ENCODE data around the gene KIF12. TPM values are rescaled to one million over a fixed set of nuclear protein-coding genes. Genes with fewer than 3 reads are reported as not detected.

KIF12 gene
- total RNA-seq, 2 experiments from 2014 or later: not detected

DNA sequence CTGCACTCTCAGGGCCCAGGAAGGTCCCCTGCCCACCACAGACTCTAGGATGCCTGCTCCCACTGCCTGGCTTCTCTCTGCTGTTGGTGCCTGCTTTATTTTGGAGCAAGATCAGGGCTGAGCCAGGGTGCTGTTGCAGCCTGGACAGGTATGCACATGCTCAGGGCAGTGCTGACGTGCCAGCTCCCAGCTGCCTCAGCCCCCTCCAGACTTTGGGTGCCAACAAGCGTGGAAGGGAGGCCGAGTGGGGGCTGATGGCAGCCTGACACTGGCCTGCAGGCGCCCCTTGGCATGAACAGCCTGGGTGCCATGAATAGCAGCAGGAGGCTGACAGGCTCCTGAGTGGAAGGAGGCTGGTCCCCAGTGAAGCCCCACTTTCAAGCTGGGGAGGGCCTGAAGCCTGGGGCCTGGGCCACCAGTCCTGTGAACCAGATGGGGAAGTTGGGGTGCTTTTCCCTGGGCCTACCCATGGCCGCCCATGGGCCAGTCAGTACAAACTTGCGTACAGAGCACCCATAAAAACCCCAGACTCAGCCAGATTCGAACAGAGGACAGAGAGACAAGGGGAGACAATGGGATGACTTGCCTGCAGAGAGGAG lies 27.8 kb downstream of the KIF12 start:
- Mint-ChIP-seq H3K4me3 (no peak overlapping the region), H3K27ac (no peak overlapping the region), H3K4me1 (no peaks in the 10 kb centered on the region), H3K9me3 (ENCODE audit: low read depth) (no peaks in the 10 kb centered on the region), H3K36me3 (ENCODE audit: low read depth) (no peaks in the 10 kb centered on the region), H3K27me3 (peaks cover 13% of the 10 kb centered on the region)
- ChIA-PET POLR2A (no interaction called here), CTCF (interaction anchor here (0.5 to 1.9 kb wide), 3 partner anchors 11 to 443 kb away, joined by 3 to 9 read pairs (median 4); no protein-coding TSS in a partner anchor)
- no peak for ATAC-seq
- intact Hi-C loops (cut with DNase I, micrococcal nuclease): no loop called here
- no peak for DNase-seq

DNA sequence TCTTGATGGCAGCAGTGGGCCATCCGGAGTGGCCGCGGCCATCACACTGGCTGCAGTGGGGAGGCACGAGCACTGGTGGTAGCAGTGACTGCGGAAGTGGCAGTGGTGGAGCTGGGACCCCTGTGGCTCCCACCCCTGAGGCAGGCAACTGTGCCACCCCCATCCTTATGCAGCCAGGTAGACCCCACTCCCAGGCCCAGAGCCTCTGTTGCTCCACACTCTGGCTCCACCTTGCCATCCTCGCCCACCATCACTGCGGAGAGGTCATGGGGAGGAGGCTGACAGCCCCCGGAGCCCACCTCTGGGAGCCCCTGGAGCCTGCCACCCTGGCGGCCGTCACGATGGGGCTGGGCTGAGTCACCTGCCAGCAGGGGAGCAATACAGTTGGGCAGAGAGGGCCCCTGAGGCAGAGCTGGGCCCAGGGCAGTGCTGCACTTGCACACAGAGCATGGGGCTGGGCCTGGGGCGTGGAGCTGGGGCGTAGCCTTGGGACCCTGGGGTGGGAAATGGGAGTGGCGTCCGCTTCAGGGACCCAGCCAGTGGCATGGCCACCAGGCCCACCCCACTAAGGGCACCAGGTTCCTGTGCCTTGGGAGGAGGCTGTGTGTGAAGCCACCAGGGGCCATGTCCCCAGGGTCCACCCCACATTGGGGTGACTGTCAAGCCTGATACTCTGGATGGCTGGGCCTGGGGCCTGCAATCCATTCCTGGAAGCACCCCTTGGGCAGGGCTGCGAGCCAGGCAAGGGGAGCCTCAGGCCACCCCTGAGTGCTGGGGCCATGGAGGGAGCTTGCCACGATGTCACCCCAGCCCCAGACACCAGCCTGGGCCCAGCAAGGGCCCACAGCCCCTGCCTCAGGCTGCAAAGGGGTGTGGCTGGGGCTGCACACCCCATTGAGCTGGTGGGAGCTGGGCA lies 28.6 kb downstream of the KIF12 start:
- no peak overlapping the region for H3K4me3 Mint-ChIP-seq
- CTCF ChIA-PET: interaction anchor here (0.6 to 1.9 kb wide), 3 partner anchors 12 to 333 kb away, joined by 3 to 9 read pairs (median 4); no protein-coding TSS in a partner anchor
- no peaks in the 10 kb centered on the region for H3K4me1 Mint-ChIP-seq
- H3K9me3 Mint-ChIP-seq (ENCODE audit: low read depth): no peaks in the 10 kb centered on the region
- intact Hi-C loops (cut with DNase I, micrococcal nuclease): no loop called here
- ATAC-seq (no peak), DNase-seq (no peak)
- no peaks in the 10 kb centered on the region for H3K36me3 Mint-ChIP-seq (ENCODE audit: low read depth)
- POLR2A ChIA-PET: no interaction called here
- peaks cover 7% of the 10 kb centered on the region for H3K27me3 Mint-ChIP-seq
- H3K27ac Mint-ChIP-seq: no peak overlapping the region

DNA sequence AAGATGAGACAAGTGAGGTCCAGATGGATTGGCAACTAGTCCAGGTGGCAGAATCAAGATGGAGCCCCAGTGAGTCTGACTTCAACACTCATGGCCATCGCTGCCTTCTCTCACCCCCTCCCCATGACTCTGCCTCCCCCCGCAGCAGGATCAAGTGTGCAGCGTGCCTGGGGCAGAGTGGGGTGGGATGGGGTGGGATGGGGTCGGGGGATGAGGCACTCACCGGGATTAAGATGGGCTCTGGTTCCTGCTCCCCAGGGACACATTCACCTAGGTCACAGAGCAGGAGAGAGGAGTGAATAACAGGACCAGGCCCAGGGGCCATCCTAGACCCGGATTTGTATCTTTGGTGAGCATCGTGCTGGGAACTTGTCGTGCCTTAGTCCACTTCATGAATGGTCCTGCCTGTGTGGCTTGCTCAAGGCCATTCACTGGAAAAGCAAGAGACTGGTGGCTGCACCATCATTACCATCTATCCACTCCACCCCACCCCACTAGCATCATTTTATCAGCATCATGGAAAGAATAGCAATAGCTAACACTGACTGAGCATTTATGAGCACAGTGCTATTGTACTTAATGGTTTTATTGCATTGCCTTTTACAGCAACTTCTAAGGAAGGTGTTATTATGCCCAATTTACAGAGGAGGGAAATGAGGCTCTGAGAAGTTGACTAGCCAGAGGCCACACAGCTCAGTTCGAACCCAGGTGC lies 29.5 kb downstream of the KIF12 start:
- H3K9me3 Mint-ChIP-seq (ENCODE audit: low read depth): no peaks in the 10 kb centered on the region
- intact Hi-C loops (cut with DNase I, micrococcal nuclease): no loop called here
- H3K27me3 Mint-ChIP-seq: peaks cover 7% of the 10 kb centered on the region
- DNase-seq (no peak), ATAC-seq (no peak)
- no peak overlapping the region for H3K4me3 Mint-ChIP-seq
- H3K36me3 Mint-ChIP-seq (ENCODE audit: low read depth): no peaks in the 10 kb centered on the region
- H3K4me1 Mint-ChIP-seq: no peaks in the 10 kb centered on the region
- POLR2A ChIA-PET: no interaction called here
- CTCF ChIA-PET: interaction anchor here (0.6 kb wide), 1 partner anchor 332 kb away, joined by 4 read pairs; no protein-coding TSS in a partner anchor
- H3K27ac Mint-ChIP-seq: no peak overlapping the region

DNA sequence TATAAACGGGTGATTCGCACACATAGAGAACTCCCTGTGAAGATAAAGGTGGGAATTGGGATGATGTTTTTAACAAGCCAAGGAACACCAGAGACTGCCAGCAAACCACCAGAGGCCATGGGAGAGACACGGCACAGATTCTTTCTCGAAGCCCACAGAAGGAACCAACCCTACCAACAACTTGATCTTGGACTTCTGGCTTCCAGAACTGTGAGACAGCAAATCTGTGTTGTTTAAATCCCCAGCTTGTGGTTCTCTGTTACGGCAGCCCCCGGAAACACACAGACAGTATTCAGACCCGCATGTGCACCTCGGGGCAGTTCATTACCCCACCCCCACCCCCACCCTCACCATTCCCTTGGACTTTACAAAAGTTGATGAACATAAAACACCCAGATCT lies 33.8 kb downstream of the KIF12 start:
- no peak overlapping the region for H3K27ac Mint-ChIP-seq
- H3K9me3 Mint-ChIP-seq (ENCODE audit: low read depth): no peaks in the 10 kb centered on the region
- no peak for DNase-seq
- CTCF ChIA-PET: interaction anchor here (1.3 kb wide), 1 partner anchor 17 kb away, joined by 3 read pairs; no protein-coding TSS in a partner anchor
- POLR2A ChIA-PET: no interaction called here
- H3K4me1 Mint-ChIP-seq: no peaks in the 10 kb centered on the region
- intact Hi-C loops (cut with DNase I, micrococcal nuclease): no loop called here
- peaks cover 15% of the 10 kb centered on the region for H3K27me3 Mint-ChIP-seq
- no peak for ATAC-seq
- H3K36me3 Mint-ChIP-seq (ENCODE audit: low read depth): no peaks in the 10 kb centered on the region
- H3K4me3 Mint-ChIP-seq: no peak overlapping the region

DNA sequence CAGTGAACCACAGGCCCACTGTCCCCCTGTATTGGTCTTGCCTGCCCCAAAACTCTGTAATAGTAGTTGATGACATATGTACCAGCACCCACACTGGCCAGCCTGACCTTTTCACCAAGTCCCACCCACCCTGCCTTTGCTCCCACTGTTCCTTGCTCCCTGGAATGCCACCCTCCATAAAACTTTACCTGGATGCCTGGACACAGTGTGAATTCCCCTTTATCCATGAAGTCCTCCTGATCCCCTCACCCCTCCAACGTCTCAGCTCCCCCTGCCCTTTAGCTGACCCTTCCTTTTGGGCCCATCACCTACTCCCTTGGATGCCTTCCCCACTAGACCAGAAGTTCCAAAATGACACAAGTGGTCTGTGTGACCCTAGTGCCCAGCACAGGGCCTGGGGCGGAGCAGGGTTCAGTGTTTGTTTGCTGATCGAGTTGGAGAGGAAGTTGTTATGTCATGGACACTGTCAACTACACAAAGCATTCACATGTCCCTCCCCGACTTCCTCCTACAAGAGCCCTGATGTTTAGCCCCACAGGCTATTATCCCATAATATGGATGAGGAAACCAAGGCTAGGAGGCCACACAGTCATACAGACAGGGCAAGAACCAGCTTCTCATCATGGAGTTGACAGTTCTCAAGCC lies 37.1 kb downstream of the KIF12 start:
- intact Hi-C loops (cut with DNase I, micrococcal nuclease): no loop called here
- H3K27ac Mint-ChIP-seq: no peak overlapping the region
- no peak for DNase-seq
- peaks cover 13% of the 10 kb centered on the region for H3K27me3 Mint-ChIP-seq
- no peaks in the 10 kb centered on the region for H3K4me1 Mint-ChIP-seq
- CTCF ChIA-PET: interaction anchor here (0.6 kb wide), 1 partner anchor 11 kb away, joined by 4 read pairs; no protein-coding TSS in a partner anchor
- no peak overlapping the region for H3K4me3 Mint-ChIP-seq
- no peaks in the 10 kb centered on the region for H3K36me3 Mint-ChIP-seq (ENCODE audit: low read depth)
- no peak for ATAC-seq
- POLR2A ChIA-PET: no interaction called here
- no peaks in the 10 kb centered on the region for H3K9me3 Mint-ChIP-seq (ENCODE audit: low read depth)

DNA sequence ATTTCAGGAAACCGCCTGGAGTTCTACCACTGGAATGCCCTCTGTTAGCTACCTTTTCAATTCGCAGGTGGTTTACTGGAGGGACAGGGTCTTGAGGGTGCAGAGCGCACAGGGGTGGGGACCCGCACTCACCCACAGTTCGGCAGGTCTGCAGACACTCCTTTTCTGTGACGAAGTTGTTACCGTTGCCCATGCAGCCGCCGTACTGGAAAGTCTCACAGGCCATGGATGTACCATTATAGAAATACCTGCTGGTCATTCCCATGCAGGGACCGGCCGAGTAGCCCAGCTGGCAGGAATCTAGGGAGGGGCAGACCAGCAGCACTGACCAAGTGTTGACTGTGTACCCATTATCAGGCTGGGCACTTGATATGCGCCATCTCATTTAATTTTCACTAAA lies 37.8 kb downstream of the KIF12 start:
- DNase-seq: no peak
- Mint-ChIP-seq H3K4me1 (no peaks in the 10 kb centered on the region), H3K27ac (no peak overlapping the region), H3K27me3 (peaks cover 13% of the 10 kb centered on the region), H3K4me3 (no peak overlapping the region), H3K9me3 (ENCODE audit: low read depth) (no peaks in the 10 kb centered on the region), H3K36me3 (ENCODE audit: low read depth) (no peaks in the 10 kb centered on the region)
- intact Hi-C loops (cut with DNase I, micrococcal nuclease): no loop called here
- ChIA-PET POLR2A (no interaction called here), CTCF (interaction anchor here (0.6 kb wide), 1 partner anchor 11 kb away, joined by 4 read pairs; no protein-coding TSS in a partner anchor)
- no peak for ATAC-seq

DNA sequence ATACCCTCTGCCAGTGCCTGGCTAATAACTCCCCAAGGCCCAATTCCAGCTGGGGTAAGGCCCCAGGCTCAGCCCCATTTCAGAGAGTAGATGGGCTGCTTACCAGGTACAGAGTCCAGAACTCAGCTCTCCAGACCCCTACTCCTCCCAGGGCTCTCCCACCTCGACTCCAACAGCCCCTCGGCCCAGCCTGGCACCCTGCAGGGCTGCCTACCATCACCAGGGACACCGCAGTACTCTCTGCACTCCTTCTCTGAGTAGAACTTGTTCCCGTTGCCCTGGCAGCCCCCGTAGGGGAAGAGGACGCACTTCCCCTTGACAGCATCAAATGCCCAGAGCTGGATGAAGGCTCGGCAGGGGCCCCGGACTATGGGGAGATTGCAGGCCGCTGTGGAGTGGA lies 38.4 kb downstream of the KIF12 start:
- Mint-ChIP-seq H3K27me3 (peaks cover 13% of the 10 kb centered on the region), H3K4me3 (no peak overlapping the region), H3K27ac (no peak overlapping the region)

DNA sequence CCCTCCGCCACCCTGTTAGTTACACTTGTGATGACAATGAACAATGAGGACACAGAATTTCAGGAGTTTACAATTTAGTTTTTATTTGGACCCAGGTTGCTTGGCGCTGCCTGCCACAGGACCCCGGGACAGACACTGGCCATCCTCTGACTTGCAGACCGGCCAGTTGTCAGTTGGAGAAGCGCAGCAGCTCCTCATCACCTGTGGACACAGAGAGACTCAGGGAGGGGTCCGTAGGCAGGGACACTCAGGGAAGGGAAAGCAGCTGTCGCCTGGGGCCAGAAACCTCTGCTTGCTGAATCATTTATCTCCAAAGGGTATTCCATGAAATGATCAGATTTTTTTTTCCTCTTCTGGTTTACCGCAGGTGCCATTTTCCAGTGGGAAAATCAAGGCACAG lies 39.0 kb downstream of the KIF12 start:
- Mint-ChIP-seq H3K4me1 (no peaks in the 10 kb centered on the region), H3K9me3 (ENCODE audit: low read depth) (no peaks in the 10 kb centered on the region), H3K27me3 (peaks cover 11% of the 10 kb centered on the region), H3K4me3 (no peak overlapping the region), H3K27ac (no peak overlapping the region), H3K36me3 (ENCODE audit: low read depth) (no peaks in the 10 kb centered on the region)
- DNase-seq: no peak
- intact Hi-C loops (cut with DNase I, micrococcal nuclease): no loop called here
- ATAC-seq: no peak
- POLR2A ChIA-PET: no interaction called here
- CTCF ChIA-PET: no interaction called here

More for the DNA sequence above, 38.4 kb downstream of the KIF12 start:
- intact Hi-C loops (cut with DNase I, micrococcal nuclease): no loop called here
- Mint-ChIP-seq H3K4me1 (no peaks in the 10 kb centered on the region), H3K9me3 (ENCODE audit: low read depth) (no peaks in the 10 kb centered on the region), H3K36me3 (ENCODE audit: low read depth) (no peaks in the 10 kb centered on the region)
- DNase-seq: no peak
- ATAC-seq: no peak
- CTCF ChIA-PET: no interaction called here
- POLR2A ChIA-PET: no interaction called here

DNA sequence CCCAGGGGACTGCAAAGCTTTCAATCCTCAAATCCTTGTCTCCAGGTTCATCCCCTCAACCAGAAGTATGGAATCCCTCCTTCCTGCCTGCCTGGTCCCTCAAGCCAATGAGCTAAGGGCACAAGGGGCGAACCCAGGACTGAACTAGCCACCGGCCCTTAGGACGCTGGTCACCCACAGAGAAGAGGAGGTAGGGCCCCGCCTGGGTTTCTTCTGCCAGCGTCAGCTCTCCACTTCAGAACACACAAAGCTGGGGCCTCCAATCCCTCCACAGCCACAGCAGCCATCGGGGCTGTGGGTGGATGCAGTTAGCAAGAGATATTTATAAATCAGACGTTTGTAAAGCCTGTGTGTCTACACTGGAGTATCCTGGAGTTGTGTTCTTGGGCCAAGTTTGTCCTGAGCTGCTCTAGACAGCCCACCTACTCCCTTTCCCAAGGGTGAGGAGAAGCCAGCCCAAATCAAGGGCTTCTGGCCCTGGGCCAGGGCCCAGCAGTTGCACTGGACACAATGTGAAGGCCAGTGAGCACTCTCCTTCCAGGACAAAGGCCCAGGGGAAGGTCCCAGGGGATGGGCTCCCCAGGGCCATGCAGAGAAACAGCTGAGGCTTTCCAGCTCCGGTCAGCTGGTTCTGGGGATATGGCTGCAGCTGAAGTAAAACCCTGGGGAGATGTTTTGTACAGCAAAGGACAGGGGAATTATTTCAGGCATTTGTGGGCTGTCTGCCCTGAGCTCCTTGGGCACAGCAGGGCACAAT lies 39.9 kb downstream of the KIF12 start:
- intact Hi-C loops (cut with DNase I, micrococcal nuclease): no loop called here
- H3K27me3 Mint-ChIP-seq: peaks cover 11% of the 10 kb centered on the region
- DNase-seq (no peak), ATAC-seq (no peak)
- no peak overlapping the region for H3K4me3 Mint-ChIP-seq
- H3K9me3 Mint-ChIP-seq (ENCODE audit: low read depth): no peaks in the 10 kb centered on the region
- no peaks in the 10 kb centered on the region for H3K4me1 Mint-ChIP-seq
- H3K36me3 Mint-ChIP-seq (ENCODE audit: low read depth): no peaks in the 10 kb centered on the region
- no peak overlapping the region for H3K27ac Mint-ChIP-seq
- ChIA-PET POLR2A (no interaction called here), CTCF (interaction anchor here (0.8 to 0.9 kb wide), 2 partner anchors 23 to 194 kb away, joined by 3 read pairs; no protein-coding TSS in a partner anchor)

DNA sequence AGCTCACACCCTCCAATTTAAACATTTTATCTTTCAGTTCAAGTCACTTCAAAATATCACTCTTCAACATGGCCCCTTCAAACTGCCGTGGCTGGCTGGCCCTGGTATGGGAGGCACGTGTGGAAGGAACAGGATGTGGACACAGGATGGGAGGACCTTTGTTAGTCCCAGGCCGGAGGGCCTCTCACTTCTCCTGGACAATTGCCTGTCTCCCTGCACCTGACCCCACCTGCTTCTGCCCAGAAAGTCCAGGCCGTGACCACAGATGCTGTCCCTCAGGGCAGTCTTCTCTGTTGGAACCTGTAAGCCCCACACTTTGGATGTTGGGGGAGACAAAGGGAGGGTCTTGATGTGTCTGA lies 40.4 kb downstream of the KIF12 start:
- H3K27me3 Mint-ChIP-seq: peaks cover 11% of the 10 kb centered on the region
- no peaks in the 10 kb centered on the region for H3K36me3 Mint-ChIP-seq (ENCODE audit: low read depth)
- intact Hi-C loops (cut with DNase I, micrococcal nuclease): no loop called here
- H3K4me1 Mint-ChIP-seq: no peaks in the 10 kb centered on the region
- POLR2A ChIA-PET: no interaction called here
- H3K27ac Mint-ChIP-seq: no peak overlapping the region
- no peak overlapping the region for H3K4me3 Mint-ChIP-seq
- H3K9me3 Mint-ChIP-seq (ENCODE audit: low read depth): no peaks in the 10 kb centered on the region
- no peak for ATAC-seq
- DNase-seq: no peak
- CTCF ChIA-PET: interaction anchor here (0.9 kb wide), 1 partner anchor 194 kb away, joined by 3 read pairs; no protein-coding TSS in a partner anchor

Measured in activated CD4-positive, alpha-beta T cell treated with anti-CD3 and anti-CD28 coated beads for 36 hours (primary cell).